ENCODE data around the gene EGF. TPM values are rescaled to one million over a fixed set of nuclear protein-coding genes. Genes with fewer than 3 reads are reported as not detected.

Gene EGF
- total RNA-seq, 1 experiment from 2014 or later, result 1.5 TPM

DNA sequence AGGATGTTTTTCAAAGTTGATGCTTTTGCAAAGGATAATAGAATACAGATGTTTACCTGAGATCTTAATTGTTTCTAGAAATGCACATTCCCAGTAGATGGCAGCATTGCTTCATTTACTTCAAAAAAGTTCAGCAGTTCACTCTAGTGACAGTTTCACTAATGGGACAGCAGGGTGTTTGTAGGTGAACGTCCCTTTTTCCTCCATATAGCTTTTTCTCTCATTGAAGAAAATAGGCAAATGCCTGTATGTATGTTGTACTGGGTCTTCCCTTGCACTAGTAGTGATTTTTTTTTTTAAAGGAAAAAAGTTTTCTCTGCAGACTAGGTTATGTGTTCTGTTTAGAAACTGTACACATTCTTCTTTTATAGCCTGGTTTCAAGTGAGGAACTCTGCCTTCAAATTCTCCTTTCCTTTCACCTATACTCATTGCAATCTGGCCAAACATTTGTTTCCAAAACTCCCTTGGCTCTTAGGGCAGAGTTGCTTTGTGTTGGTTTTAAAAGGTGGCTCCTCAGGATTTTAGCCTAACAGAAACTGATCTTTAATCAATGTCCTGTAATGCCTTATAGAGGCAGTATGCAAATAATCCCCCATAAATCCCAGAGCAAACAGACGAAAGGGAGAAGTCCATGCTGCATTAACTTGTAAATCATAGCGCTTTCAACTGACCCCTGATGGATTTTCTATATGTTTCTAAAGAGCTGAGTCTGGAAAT lies 86.3 kb downstream of the EGF start:
- no peak overlapping the region for H3K23ac ChIP-seq (ENCODE audit: insufficient read length, low read depth, low read length)
- no peak overlapping the region for H4K5ac ChIP-seq (ENCODE audit: insufficient read length, low read depth, low read length)
- no peaks in the 10 kb centered on the region for H3K23me2 ChIP-seq (ENCODE audit: insufficient read length, low read depth, low read length, poor library complexity, severe bottlenecking)
- no peaks in the 10 kb centered on the region for H3K27me3 ChIP-seq (ENCODE audit: insufficient read depth, low read length)
- H4K8ac ChIP-seq (replicated peaks; ENCODE audit: insufficient read length, low read depth, low read length), result no peak overlapping the region
- H3K79me2 ChIP-seq (ENCODE audit: insufficient read depth, low read length), result no peaks in the 10 kb centered on the region
- no peak overlapping the region for H3K4me3 Mint-ChIP-seq
- no peak overlapping the region for H3T11ph ChIP-seq (ENCODE audit: low read length)
- H3K79me1 ChIP-seq (ENCODE audit: insufficient read depth, low read depth, low read length, poor library complexity, severe bottlenecking), result no peaks in the 10 kb centered on the region
- H3K4ac ChIP-seq (ENCODE audit: low read depth, low read length), result no peak overlapping the region
- H2BK15ac ChIP-seq (ENCODE audit: low read depth, low read length), result no peak overlapping the region
- no peaks in the 10 kb centered on the region for H3K27me3 Mint-ChIP-seq (ENCODE audit: low read depth)
- no peak overlapping the region for H2BK20ac ChIP-seq (ENCODE audit: low read depth, low read length, poor library complexity, severe bottlenecking)
- H4K20me1 ChIP-seq (ENCODE audit: control insufficient read depth, insufficient read depth, insufficient read length), result no peaks in the 10 kb centered on the region
- no peak overlapping the region for H3K4me2 ChIP-seq (ENCODE audit: insufficient read depth, insufficient read length, low read length)
- H4K91ac ChIP-seq (ENCODE audit: insufficient read length, low read depth, low read length), result no peak overlapping the region
- TF ChIP-seq, protein P1, sequence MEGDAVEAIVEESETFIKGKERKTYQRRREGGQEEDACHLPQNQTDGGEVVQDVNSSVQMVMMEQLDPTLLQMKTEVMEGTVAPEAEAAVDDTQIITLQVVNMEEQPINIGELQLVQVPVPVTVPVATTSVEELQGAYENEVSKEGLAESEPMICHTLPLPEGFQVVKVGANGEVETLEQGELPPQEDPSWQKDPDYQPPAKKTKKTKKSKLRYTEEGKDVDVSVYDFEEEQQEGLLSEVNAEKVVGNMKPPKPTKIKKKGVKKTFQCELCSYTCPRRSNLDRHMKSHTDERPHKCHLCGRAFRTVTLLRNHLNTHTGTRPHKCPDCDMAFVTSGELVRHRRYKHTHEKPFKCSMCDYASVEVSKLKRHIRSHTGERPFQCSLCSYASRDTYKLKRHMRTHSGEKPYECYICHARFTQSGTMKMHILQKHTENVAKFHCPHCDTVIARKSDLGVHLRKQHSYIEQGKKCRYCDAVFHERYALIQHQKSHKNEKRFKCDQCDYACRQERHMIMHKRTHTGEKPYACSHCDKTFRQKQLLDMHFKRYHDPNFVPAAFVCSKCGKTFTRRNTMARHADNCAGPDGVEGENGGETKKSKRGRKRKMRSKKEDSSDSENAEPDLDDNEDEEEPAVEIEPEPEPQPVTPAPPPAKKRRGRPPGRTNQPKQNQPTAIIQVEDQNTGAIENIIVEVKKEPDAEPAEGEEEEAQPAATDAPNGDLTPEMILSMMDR (conservative IDR thresholded peaks at IDR 0.05), result peak; percentile 80
- no peaks in the 10 kb centered on the region for H3K4me1 Mint-ChIP-seq
- H3K27ac ChIP-seq (ENCODE audit: insufficient read length, low read depth, low read length), result no peak overlapping the region
- no peaks in the 10 kb centered on the region for H3K36me3 Mint-ChIP-seq (ENCODE audit: insufficient read depth in 1 of 3, low read depth in 3 of 3)
- no peak overlapping the region for H2BK5ac ChIP-seq (ENCODE audit: insufficient read length, low read length)
- no peak for DNase-seq
- H3K56ac ChIP-seq (ENCODE audit: insufficient read length, low read depth, low read length), result no peak overlapping the region
- H3K14ac ChIP-seq (ENCODE audit: insufficient read depth, low read length), result no peak overlapping the region
- H3K18ac ChIP-seq (ENCODE audit: insufficient read length, low read depth, low read length), result no peak overlapping the region
- H2AFZ ChIP-seq (ENCODE audit: low read length), result no peak overlapping the region
- no CpG with 5 or more reads among the region's 3 CpGs for WGBS (ENCODE audit: extremely low coverage, insufficient read length, low lambda C conversion rate)
- no peaks in the 10 kb centered on the region for H3K9me3 ChIP-seq (ENCODE audit: control insufficient read depth, low read depth, low read length)
- H2BK120ac ChIP-seq (ENCODE audit: low read depth, low read length, poor library complexity, severe bottlenecking), result no peak overlapping the region
- no peak overlapping the region for H2AK5ac ChIP-seq (ENCODE audit: insufficient read length, low read length)
- H3K4me1 ChIP-seq (ENCODE audit: insufficient read depth, low read length), result no peaks in the 10 kb centered on the region
- H3K9ac ChIP-seq (ENCODE audit: extremely low read depth, insufficient read length, low read length), result no peak overlapping the region
- H3K9me3 Mint-ChIP-seq, result no peaks in the 10 kb centered on the region
- H2BK12ac ChIP-seq (ENCODE audit: insufficient read length, low read depth, low read length), result no peak overlapping the region
- H3K27ac Mint-ChIP-seq, result no peak overlapping the region
